GM21381 (cell line): ENCODE results near the gene FGD3.
"Not testable (repeated sequence)": the region's sequence is repeated elsewhere in the genome, so short reads cannot be mapped to it uniquely, and the experiment has no call there.

Experiments used
- ATAC-seq: cut with Tn5 transposase; IDR thresholded peaks from one replicate; pipeline ENCODE4 v1.9.1; 2021; ENCODE audit warnings: mild to moderate bottlenecking, moderate library complexity; ENCODE audit not compliant: unreplicated experiment

FGD3 gene

GRCh38 chr9:93007529-93008058, 60.3 kb downstream of the FGD3 start:
- ATAC-seq = no peak

GRCh38 chr9:93008457-93008856, 61.1 kb downstream of the FGD3 start:
- ATAC-seq = no peak

- ATAC-seq = no peak
These were observed 62.2 kb downstream of the FGD3 start for GRCh38 chr9:93009337-93010015.

- ATAC-seq = no peak
These were observed 62.7 kb downstream of the FGD3 start for GRCh38 chr9:93010056-93010455.

- ATAC-seq = no peak
These were observed 63.4 kb downstream of the FGD3 start for GRCh38 chr9:93010704-93011103.

GRCh38 chr9:93011114-93011513, 63.8 kb downstream of the FGD3 start:
- no peak for ATAC-seq

- ATAC-seq = no peak
These were observed 65.9 kb downstream of the FGD3 start for GRCh38 chr9:93012963-93013855.

GRCh38 chr9:93013856-93014582, 66.7 kb downstream of the FGD3 start:
- ATAC-seq = no peak

GRCh38 chr9:93015190-93015589, 67.9 kb downstream of the FGD3 start:
- not testable (repeated sequence) for ATAC-seq

GRCh38 chr9:93017621-93018020, 70.3 kb downstream of the FGD3 start:
- ATAC-seq = no peak

- ATAC-seq = no peak
These were observed 72.8 kb downstream of the FGD3 start for GRCh38 chr9:93020151-93020550.

- no peak for ATAC-seq
These were observed 73.7 kb downstream of the FGD3 start for GRCh38 chr9:93020771-93021670.

- ATAC-seq = no peak
These were observed 74.7 kb downstream of the FGD3 start for GRCh38 chr9:93022066-93022465.

- no peak for ATAC-seq
These were observed 75.6 kb downstream of the FGD3 start for GRCh38 chr9:93022721-93023520.

- ATAC-seq = no peak
These were observed 76.1 kb downstream of the FGD3 start for GRCh38 chr9:93023521-93023815.

- no peak for ATAC-seq
These were observed 77.3 kb downstream of the FGD3 start for GRCh38 chr9:93024646-93024910.

- ATAC-seq = no peak
These were observed 77.8 kb downstream of the FGD3 start for GRCh38 chr9:93024986-93025630.

- ATAC-seq = no peak
These were observed 78.4 kb downstream of the FGD3 start for GRCh38 chr9:93025736-93026135.

GRCh38 chr9:93026640-93027039, 79.3 kb downstream of the FGD3 start:
- no peak for ATAC-seq
